H54 (cell line): Measurements from ENCODE around the gene POMC.
A peak's percentile ranks its signal among the peaks of the same experiment; 100 is the strongest.
"Not testable (repeated sequence)": the region's sequence is repeated elsewhere in the genome, so short reads cannot be mapped to it uniquely, and the experiment has no call there.

Experiments used
- DNase-seq: peaks from one replicate; pipeline ENCODE4 v3.0.0; 2011; ENCODE audit warnings: low spot score, mixed read lengths; ENCODE audit not compliant: insufficient read length
- FAIRE-seq: peaks from 3 replicates; lab custom pipeline; 2011; peaks lifted over from hg19 to GRCh38; lab: Jason Lieb, UNC
- POLR2A ChIP-seq: IDR thresholded peaks from 2 replicates; pipeline ENCODE4 v1.6.1; 2011; ENCODE audit warnings: low read depth, mild to moderate bottlenecking, low read length

Gene POMC

GRCh38 chr2:25165992-25166875 is 2.1 kb downstream of the POMC start:
- FAIRE-seq (no peak), DNase-seq (no peak)
- no peak for TF ChIP-seq POLR2A

- DNase-seq (no peak), FAIRE-seq (no peak)
- no peak for TF ChIP-seq POLR2A
Observed at GRCh38 chr2:25164561-25164960, 3.8 kb downstream of the POMC start.

- FAIRE-seq, DNase-seq: not testable (repeated sequence)
Observed at GRCh38 chr2:25162061-25162460, 6.3 kb downstream of the POMC start.

GRCh38 chr2:25161055-25161781 is 7.2 kb downstream of the POMC start:
- DNase-seq: no peak
- TF ChIP-seq POLR2A: no peak
- FAIRE-seq: no peak

GRCh38 chr2:25160376-25160775 is 8.0 kb downstream of the POMC start:
- no peak for TF ChIP-seq POLR2A
- FAIRE-seq: no peak
- no peak for DNase-seq

GRCh38 chr2:25159949-25160348 is 8.4 kb downstream of the POMC start:
- peak; percentile 34 for DNase-seq
- TF ChIP-seq POLR2A: no peak
- no peak for FAIRE-seq

- DNase-seq (no peak), FAIRE-seq (no peak)
- no peak for TF ChIP-seq POLR2A
Observed at GRCh38 chr2:25158096-25158852, 10.1 kb downstream of the POMC start.

- FAIRE-seq (no peak), DNase-seq (no peak)
- no peak for TF ChIP-seq POLR2A
Observed at GRCh38 chr2:25155401-25155800, 13.0 kb downstream of the POMC start.

GRCh38 chr2:25151718-25152117 is 16.7 kb downstream of the POMC start:
- TF ChIP-seq POLR2A: no peak
- no peak for DNase-seq
- FAIRE-seq: no peak

- not testable (repeated sequence) for FAIRE-seq, DNase-seq
Observed at GRCh38 chr2:25150993-25151392, 17.4 kb downstream of the POMC start.

- FAIRE-seq (no peak), DNase-seq (no peak)
- TF ChIP-seq POLR2A: no peak
Observed at GRCh38 chr2:25149646-25150045, 18.7 kb downstream of the POMC start.

GRCh38 chr2:25146896-25147295 is 21.5 kb downstream of the POMC start:
- FAIRE-seq (no peak), DNase-seq (no peak)
- TF ChIP-seq POLR2A: no peak

GRCh38 chr2:25145803-25146202 is 22.6 kb downstream of the POMC start:
- FAIRE-seq (no peak), DNase-seq (no peak)
- TF ChIP-seq POLR2A: no peak

- DNase-seq: no peak
- no peak for FAIRE-seq
- TF ChIP-seq POLR2A: no peak
Observed at GRCh38 chr2:25141120-25141519, 27.3 kb downstream of the POMC start.

- not testable (repeated sequence) for FAIRE-seq, DNase-seq
Observed at GRCh38 chr2:25140535-25140934, 27.8 kb downstream of the POMC start.
